Neural progenitor cell (in vitro differentiated cells): ENCODE data around the gene ZBED2.

Source experiments
- EZH2 ChIP-seq: fragments of 200-600 bp; sonication (generic); IDR thresholded peaks from 2 replicates; pipeline ENCODE4 v1.6.1; 2017; ENCODE audit warnings: antibody characterized with exemption, mild to moderate bottlenecking, moderate library complexity
- EZH2phosphoT487 ChIP-seq: fragments of 200-600 bp; sonication (generic); IDR thresholded peaks from 2 replicates; pipeline ENCODE4 v1.6.1; 2017; ENCODE audit warnings: antibody characterized with exemption
- TF ChIP-seq, protein P1 (sequence below): fragments of 200-600 bp; sonication (generic); IDR thresholded peaks from 2 replicates; pipeline ENCODE4 v1.5.1; 2017; ENCODE audit warnings: antibody characterized with exemption, mild to moderate bottlenecking

DNA sequence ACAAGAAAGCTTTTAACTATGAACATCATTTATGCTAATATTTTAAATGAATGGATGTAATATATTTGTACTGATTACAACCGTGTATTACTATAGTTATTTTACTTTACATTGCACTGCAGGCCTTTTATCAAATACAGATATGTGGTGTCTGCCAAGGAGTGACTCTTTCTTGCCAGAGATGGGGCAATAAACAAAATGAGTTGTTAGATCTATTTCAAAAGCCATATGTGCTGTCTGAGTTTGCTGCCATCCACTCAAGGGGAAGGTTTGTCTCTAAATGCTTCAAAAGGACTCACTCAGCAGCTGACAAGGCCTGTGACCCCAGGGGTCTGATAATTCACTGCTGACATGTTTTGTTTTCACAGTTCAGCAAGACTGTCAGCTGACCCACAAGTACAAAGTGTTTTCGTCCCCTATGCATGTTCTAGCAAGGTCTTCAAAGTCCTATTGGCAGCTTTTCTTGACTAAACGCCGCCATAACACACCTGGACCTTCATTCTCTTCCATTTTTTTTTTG is 41.3 kb upstream of the ZBED2 start:
- TF ChIP-seq, protein P1, sequence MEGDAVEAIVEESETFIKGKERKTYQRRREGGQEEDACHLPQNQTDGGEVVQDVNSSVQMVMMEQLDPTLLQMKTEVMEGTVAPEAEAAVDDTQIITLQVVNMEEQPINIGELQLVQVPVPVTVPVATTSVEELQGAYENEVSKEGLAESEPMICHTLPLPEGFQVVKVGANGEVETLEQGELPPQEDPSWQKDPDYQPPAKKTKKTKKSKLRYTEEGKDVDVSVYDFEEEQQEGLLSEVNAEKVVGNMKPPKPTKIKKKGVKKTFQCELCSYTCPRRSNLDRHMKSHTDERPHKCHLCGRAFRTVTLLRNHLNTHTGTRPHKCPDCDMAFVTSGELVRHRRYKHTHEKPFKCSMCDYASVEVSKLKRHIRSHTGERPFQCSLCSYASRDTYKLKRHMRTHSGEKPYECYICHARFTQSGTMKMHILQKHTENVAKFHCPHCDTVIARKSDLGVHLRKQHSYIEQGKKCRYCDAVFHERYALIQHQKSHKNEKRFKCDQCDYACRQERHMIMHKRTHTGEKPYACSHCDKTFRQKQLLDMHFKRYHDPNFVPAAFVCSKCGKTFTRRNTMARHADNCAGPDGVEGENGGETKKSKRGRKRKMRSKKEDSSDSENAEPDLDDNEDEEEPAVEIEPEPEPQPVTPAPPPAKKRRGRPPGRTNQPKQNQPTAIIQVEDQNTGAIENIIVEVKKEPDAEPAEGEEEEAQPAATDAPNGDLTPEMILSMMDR, result no peak
- TF ChIP-seq EZH2 (no peak), EZH2phosphoT487 (no peak)
